Liver (tissue), 3 donors: ENCODE data around the gene CASP10.

Experiments used
- CTCF ChIP-seq: fragments of 150-350 bp; IDR thresholded peaks from 2 replicates; pipeline ENCODE4 v1.5.1; 2017; ENCODE audit warnings: improper control_type of control experiment, low read depth, low read length; ENCODE audit not compliant: missing input control
- GABPA ChIP-seq, 2 donors: IDR thresholded peaks in 1 of 2; conservative IDR thresholded peaks in 1 of 2; 2 replicates each; pipeline ENCODE4 v1.6.1; 2016; ENCODE audit warnings: antibody characterized with exemption in 2 of 2, mild to moderate bottlenecking in 1 of 2, moderate library complexity in 1 of 2
- HNF4G ChIP-seq: IDR thresholded peaks from 2 replicates; pipeline ENCODE4 v1.6.1; 2016; ENCODE audit warnings: antibody characterized with exemption
- JUND ChIP-seq, 2 donors: IDR thresholded peaks; 2 replicates each; pipeline ENCODE4 v1.6.1; 2016; ENCODE audit warnings: antibody characterized with exemption in 2 of 2
- NR2F2 ChIP-seq: IDR thresholded peaks from 2 replicates; pipeline ENCODE4 v1.6.1; 2016; ENCODE audit warnings: antibody characterized with exemption
- REST ChIP-seq: IDR thresholded peaks from 2 replicates; pipeline ENCODE4 v1.6.1; 2016; ENCODE audit warnings: antibody characterized with exemption, mild to moderate bottlenecking
- SP1 ChIP-seq: IDR thresholded peaks from 2 replicates; pipeline ENCODE4 v1.6.1; 2018; ENCODE audit warnings: antibody characterized with exemption, mild to moderate bottlenecking
- TAF1 ChIP-seq: conservative IDR thresholded peaks from 2 replicates; pipeline ENCODE4 v1.6.1; 2016; ENCODE audit warnings: antibody characterized with exemption, mild to moderate bottlenecking
- YY1 ChIP-seq: IDR thresholded peaks from 2 replicates; pipeline ENCODE4 v1.6.1; 2016; ENCODE audit warnings: antibody characterized with exemption, mild to moderate bottlenecking
- TF ChIP-seq, protein P1 (sequence below): IDR thresholded peaks from 2 replicates; pipeline ENCODE4 v1.6.1; 2016; ENCODE audit warnings: antibody characterized with exemption
- TF ChIP-seq, protein P2 (sequence below): IDR thresholded peaks from 2 replicates; pipeline ENCODE4 v1.6.1; 2016; ENCODE audit warnings: antibody characterized with exemption
- donor health status: healthy.
- donor health status: healthy.

- TF ChIP-seq CTCF (no peak), REST (no peak), TAF1 (no peak), GABPA (IDR thresholded peaks at IDR 0.05 in 1 of 2, conservative IDR thresholded peaks at IDR 0.05 in 1 of 2) (no peak), YY1 (no peak), JUND (IDR thresholded peaks at IDR 0.05) (no peak), NR2F2 (no peak), HNF4G (no peak), SP1 (no peak)
- TF ChIP-seq, protein P1, sequence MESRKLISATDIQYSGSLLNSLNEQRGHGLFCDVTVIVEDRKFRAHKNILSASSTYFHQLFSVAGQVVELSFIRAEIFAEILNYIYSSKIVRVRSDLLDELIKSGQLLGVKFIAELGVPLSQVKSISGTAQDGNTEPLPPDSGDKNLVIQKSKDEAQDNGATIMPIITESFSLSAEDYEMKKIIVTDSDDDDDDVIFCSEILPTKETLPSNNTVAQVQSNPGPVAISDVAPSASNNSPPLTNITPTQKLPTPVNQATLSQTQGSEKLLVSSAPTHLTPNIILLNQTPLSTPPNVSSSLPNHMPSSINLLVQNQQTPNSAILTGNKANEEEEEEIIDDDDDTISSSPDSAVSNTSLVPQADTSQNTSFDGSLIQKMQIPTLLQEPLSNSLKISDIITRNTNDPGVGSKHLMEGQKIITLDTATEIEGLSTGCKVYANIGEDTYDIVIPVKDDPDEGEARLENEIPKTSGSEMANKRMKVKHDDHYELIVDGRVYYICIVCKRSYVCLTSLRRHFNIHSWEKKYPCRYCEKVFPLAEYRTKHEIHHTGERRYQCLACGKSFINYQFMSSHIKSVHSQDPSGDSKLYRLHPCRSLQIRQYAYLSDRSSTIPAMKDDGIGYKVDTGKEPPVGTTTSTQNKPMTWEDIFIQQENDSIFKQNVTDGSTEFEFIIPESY, result no peak
- TF ChIP-seq, protein P2, sequence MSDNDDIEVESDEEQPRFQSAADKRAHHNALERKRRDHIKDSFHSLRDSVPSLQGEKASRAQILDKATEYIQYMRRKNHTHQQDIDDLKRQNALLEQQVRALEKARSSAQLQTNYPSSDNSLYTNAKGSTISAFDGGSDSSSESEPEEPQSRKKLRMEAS, result no peak
Observed at GRCh38 chr2:201233812-201234662, 51.1 kb downstream of the CASP10 start.
